NT2/D1 (cell line): ENCODE results near the gene PDS5A.

ENCODE experiments used
- YY1 ChIP-seq: IDR thresholded peaks from 2 replicates; pipeline ENCODE4 v1.6.1; 2011; ENCODE audit not compliant: insufficient read length, insufficient read depth
- ZNF274 ChIP-seq: IDR thresholded peaks from 2 replicates; pipeline ENCODE4 v1.6.1; 2011; ENCODE audit warnings: mild to moderate bottlenecking, low read depth, low read length

DNA sequence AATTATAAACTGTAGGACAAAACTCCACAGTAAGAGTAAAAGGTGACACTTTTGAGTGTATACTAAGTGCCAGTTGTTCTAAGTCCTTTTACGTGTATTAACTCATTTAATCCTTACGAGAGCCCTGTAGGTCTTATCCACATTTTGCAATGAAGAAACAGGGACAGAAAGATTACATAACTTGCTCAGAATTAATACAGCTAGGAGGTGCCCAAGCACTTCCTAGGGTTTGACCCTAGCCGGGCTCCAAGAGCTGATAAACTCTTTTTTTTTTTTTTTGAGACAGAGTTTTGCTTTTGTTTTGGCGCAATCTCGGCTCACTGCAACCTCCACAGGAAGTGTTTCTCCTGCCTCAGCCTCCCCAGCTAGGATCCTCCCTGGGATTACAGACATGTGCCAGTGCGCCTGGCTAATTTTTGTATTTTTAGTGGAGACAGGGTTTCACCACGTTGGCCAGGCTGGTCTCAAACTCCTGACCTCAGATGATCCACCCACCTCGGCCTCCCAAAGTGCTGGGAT is 169.4 kb downstream of the PDS5A start:
- TF ChIP-seq YY1 = no peak
- no peak for TF ChIP-seq ZNF274
